ENCODE measurements around the gene GPR32.
"Not testable (repeated sequence)": the region's sequence is repeated elsewhere in the genome, so short reads cannot be mapped to it uniquely, and the experiment has no call there.

GPR32 gene

GRCh38 chr19:50804420-50805272, 34.4 kb downstream of the GPR32 start:
- DNase-seq, result peak; percentile 100

- DNase-seq, result no peak
Measured at GRCh38 chr19:50808856-50809255, 38.6 kb downstream of the GPR32 start.

GRCh38 chr19:50811622-50812238, 41.5 kb downstream of the GPR32 start:
- DNase-seq, result not testable (repeated sequence)

GRCh38 chr19:50812474-50812873, 42.2 kb downstream of the GPR32 start:
- DNase-seq, result no peak

GRCh38 chr19:50814883-50815282, 44.6 kb downstream of the GPR32 start:
- DNase-seq, result no peak

- no peak for DNase-seq
Measured at GRCh38 chr19:50815439-50815838, 45.2 kb downstream of the GPR32 start.

- DNase-seq, result no peak
Measured at GRCh38 chr19:50817941-50818858, 47.9 kb downstream of the GPR32 start.

- DNase-seq, result no peak
Measured at GRCh38 chr19:50818859-50819472, 48.7 kb downstream of the GPR32 start.

- no peak for DNase-seq
Measured at GRCh38 chr19:50819636-50820035, 49.4 kb downstream of the GPR32 start.

- DNase-seq, result no peak
Measured at GRCh38 chr19:50820086-50820485, 49.8 kb downstream of the GPR32 start.

GRCh38 chr19:50820549-50821247, 50.4 kb downstream of the GPR32 start:
- DNase-seq, result no peak

GRCh38 chr19:50821248-50821612, 51.0 kb downstream of the GPR32 start:
- DNase-seq, result no peak

Data from fibroblast of skin of abdomen (primary cell).